ENCODE data around the gene DAGLA. TPM values are rescaled to one million over a fixed set of nuclear protein-coding genes. Genes with fewer than 3 reads are reported as not detected.

Gene DAGLA
- total and polyA plus RNA-seq, 2 of the 13 experiments (the other 11 are each of a cell fraction or from before 2014, with no cell fraction given) = 2.6 to 3.9 TPM

DNA sequence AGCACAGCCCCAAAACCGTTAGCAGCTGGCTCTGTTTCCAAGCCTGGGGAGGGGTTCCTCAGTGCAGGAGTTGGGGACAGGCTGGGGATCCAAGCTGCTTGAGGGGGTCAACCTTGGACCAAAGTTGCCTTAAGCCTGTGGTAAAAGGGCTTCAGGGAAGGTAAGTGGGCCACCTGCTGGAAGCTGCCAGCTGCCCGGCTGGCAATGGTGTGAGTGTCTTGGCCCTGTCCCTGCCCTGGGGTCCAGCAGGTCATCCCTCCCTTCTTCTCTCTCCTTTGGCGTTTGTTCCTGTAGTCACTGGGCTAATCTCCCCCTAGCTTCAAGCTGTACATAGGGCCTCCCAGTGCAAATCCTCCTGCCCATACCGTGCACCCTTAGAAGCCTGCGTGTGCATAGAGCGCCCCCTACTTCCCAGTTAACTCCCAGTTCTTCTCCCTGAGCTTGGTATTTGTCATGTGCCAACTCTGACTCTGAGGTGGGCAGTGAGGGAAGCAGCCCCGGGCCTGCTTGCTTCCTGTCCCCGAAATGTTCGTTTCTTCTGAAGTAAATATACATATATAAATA is 107.8 kb downstream of the DAGLA start (continued):
- TF ChIP-seq, protein P1, sequence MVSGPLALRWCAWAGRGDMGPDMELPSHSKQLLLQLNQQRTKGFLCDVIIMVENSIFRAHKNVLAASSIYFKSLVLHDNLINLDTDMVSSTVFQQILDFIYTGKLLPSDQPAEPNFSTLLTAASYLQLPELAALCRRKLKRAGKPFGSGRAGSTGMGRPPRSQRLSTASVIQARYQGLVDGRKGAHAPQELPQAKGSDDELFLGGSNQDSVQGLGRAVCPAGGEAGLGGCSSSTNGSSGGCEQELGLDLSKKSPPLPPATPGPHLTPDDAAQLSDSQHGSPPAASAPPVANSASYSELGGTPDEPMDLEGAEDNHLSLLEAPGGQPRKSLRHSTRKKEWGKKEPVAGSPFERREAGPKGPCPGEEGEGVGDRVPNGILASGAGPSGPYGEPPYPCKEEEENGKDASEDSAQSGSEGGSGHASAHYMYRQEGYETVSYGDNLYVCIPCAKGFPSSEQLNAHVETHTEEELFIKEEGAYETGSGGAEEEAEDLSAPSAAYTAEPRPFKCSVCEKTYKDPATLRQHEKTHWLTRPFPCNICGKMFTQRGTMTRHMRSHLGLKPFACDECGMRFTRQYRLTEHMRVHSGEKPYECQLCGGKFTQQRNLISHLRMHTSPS (CRISPR knock-in tag; IDR thresholded peaks at IDR 0.05; ENCODE audit: low read depth) = peak; percentile 50; the same call in 1 of the 2 replicates
- TF ChIP-seq, protein P2, sequence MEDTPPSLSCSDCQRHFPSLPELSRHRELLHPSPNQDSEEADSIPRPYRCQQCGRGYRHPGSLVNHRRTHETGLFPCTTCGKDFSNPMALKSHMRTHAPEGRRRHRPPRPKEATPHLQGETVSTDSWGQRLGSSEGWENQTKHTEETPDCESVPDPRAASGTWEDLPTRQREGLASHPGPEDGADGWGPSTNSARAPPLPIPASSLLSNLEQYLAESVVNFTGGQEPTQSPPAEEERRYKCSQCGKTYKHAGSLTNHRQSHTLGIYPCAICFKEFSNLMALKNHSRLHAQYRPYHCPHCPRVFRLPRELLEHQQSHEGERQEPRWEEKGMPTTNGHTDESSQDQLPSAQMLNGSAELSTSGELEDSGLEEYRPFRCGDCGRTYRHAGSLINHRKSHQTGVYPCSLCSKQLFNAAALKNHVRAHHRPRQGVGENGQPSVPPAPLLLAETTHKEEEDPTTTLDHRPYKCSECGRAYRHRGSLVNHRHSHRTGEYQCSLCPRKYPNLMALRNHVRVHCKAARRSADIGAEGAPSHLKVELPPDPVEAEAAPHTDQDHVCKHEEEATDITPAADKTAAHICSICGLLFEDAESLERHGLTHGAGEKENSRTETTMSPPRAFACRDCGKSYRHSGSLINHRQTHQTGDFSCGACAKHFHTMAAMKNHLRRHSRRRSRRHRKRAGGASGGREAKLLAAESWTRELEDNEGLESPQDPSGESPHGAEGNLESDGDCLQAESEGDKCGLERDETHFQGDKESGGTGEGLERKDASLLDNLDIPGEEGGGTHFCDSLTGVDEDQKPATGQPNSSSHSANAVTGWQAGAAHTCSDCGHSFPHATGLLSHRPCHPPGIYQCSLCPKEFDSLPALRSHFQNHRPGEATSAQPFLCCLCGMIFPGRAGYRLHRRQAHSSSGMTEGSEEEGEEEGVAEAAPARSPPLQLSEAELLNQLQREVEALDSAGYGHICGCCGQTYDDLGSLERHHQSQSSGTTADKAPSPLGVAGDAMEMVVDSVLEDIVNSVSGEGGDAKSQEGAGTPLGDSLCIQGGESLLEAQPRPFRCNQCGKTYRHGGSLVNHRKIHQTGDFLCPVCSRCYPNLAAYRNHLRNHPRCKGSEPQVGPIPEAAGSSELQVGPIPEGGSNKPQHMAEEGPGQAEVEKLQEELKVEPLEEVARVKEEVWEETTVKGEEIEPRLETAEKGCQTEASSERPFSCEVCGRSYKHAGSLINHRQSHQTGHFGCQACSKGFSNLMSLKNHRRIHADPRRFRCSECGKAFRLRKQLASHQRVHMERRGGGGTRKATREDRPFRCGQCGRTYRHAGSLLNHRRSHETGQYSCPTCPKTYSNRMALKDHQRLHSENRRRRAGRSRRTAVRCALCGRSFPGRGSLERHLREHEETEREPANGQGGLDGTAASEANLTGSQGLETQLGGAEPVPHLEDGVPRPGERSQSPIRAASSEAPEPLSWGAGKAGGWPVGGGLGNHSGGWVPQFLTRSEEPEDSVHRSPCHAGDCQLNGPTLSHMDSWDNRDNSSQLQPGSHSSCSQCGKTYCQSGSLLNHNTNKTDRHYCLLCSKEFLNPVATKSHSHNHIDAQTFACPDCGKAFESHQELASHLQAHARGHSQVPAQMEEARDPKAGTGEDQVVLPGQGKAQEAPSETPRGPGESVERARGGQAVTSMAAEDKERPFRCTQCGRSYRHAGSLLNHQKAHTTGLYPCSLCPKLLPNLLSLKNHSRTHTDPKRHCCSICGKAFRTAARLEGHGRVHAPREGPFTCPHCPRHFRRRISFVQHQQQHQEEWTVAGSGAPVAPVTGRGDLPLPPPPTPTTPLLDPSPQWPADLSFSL (CRISPR knock-in tag; IDR thresholded peaks at IDR 0.05) = no peak
- no peak for TF ChIP-seq MED13 (CRISPR knock-in tag; IDR thresholded peaks at IDR 0.05)
- TF ChIP-seq SSRP1 (CRISPR knock-in tag; IDR thresholded peaks at IDR 0.05) = no peak
- peak; percentile 49; the same call in 1 of the 2 replicates for TF ChIP-seq HNRNPL (IDR thresholded peaks at IDR 0.05; ENCODE audit: low read depth, low read length)
